Endothelial cell of hepatic sinusoid (primary cell): Measurements from ENCODE around the gene CHCHD6.

Experiments used
- in situ Hi-C: cut with HindIII; loops from 2 replicates; pipeline ENCODE4 v1.10.0; 2017; ENCODE audit warnings: low sequenced_read_pairs

Gene CHCHD6

DNA sequence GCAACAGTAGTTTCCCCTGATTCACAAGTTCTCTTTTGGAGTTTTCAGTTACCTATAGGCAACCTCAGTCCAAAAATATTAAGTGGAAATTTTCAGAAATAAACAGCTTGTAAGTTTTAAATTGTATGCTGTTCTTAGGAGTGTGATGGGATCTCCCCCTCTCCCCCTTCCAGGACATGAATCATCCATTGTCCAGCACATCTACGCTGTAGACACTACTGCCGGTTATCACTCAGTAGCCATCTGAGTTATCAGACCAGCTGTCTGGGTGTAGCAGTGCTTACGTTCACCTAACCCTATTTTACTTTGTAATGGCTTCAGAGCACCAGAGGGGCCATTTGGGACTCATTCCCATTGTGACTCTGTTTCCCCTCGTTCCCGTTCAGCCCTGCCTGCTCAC is 182.2 kb downstream of the CHCHD6 start:
- in situ Hi-C loops = no loop called here

DNA sequence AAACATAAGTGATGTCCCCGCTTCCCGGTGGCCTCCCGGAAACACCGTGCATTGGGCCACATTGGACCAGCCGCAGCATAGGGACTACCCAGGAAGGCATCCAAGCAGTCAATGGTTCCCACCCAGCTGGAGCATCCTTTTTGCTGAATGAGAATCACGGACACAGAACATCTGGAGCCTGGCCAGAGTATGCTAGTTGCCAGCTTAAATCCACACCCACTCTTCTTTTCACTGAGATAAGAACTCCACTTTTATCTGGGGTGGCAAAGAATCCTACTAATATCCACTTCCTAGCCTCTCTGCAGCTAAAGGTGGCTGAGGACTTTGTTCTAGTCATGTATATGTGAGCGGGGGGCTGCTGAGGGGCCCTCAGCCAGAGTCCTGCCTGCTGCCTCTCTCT is 183.6 kb downstream of the CHCHD6 start:
- in situ Hi-C loops = no loop called here

DNA sequence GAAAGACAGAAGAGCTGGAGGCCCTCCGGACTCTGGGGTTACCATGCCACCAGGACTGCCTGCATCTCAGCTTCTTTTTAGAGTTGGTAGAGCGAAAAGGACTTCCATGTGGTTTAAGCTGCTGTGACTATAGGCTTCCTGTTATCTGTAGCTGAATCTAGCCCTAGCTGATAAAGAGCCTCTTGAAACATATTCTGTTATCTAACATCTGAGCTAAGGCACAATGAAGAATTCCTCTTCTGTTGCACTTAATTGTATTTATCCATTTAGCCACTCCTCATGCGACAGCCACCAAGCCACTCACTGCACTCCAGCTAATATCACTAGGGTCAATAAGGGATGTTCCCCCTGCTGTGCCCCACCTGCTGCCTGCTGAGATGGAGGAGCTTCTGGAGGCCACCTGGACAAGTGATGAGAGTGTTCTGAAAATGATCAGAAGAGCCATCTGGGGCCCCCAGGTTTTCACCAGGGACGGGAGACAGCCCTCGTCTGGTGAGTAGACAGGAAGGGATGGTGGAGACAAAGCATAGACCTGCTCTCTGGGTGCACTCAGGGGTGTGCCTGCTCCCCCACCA is 184.2 kb downstream of the CHCHD6 start:
- in situ Hi-C loops = no loop called here

DNA sequence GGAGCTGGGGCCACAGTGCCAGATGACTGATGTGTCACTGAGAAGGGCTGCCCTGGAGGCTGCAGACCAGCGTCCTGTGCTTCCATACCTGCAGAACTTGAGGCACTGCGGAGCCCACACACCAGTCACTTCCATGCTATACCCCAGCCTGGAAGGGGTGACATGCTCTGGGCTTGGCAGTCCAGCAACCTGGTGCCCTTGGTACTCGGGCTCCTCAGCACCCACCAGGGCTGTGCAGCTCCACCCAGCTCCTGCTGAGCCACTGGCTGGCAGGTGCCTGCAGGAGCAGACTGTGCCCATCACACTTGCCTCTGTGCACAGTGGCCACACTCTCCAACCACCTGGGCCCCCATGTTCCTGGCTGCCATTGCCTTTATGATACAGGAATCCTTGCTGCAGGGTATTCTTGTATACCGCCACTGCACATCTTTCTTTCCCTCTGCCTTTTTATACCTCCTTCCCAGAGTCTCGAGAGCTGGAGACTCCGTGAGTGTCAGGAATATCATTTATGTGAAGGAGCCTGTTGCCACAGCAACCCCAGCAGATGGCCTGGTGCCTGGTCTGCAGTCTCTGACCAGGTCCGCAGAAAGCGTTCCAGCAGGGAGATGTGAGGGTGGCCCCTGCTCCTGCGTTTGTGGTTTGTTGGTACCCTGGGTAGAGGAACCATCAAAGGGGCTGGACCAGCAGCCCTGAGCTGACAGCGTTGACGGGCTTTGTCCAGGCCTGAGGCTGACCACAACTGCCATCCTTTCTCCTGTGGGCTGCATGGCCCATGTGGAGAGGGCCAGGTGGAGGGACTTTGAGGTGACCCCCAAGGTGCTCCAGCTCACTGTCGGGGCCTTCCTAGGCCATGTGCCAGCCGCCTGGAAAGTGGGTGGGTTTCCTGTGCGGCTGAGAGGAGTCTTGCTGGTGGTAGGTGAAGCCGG is 185.5 kb downstream of the CHCHD6 start:
- in situ Hi-C loops = no loop called here

DNA sequence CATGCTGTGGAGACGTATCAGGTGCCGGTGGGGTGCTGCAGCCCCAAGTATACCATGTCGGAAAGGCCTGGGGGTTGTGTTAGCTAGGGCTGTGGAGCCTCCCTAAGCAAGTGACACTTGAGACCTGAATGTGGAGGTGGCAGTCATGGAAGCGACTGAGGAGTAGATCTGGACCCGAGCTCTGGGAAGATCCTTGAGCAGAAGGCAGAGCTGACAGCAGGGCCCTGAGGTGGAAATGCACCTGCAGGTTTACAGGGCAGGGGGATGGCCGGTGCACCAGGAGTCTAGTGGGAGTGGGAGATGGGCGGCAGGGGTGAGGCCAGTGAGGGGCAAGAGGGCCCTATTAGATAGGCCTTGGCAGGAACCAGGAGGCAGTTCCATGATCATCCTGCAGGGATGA is 187.1 kb downstream of the CHCHD6 start:
- in situ Hi-C loops = no loop called here

DNA sequence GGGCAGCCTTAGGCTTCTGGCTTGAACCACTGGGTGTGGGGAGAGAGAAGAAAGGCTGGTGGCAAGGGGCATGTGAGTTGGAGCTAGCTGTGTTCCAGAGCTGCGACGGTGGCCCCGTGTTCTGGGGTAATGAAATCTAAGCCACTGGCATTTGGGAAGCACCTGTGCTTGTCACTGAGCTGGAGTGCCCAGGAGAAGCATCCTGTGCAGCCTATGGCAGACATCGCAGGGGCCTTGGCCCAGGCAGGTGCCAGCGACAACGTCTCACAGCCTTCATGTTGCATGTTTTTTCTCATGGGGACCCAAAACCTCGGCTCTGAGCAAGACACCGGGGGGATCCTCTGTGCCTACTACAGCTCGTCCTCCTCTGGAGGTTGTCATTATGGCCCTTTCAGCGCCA is 187.8 kb downstream of the CHCHD6 start:
- in situ Hi-C loops = no loop called here

DNA sequence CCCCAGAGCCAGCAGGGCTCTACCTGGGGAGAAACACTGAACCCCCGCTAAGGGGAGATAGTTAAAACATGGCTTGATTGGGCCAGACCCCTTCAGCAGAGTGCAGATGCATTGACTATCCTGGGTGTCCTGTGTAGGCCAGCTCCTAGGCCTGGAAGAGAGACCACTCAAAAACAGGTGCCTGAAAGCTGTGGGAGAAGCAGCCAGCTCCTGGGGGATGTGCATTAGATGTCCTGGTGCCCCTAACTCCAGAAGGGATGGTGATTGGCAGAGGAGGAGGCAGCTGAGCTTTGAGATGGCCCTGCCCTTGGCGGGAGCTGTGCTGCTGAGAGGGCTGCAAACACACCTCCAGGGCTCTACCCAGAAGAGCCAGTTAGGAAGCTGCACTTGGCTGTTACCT is 189.6 kb downstream of the CHCHD6 start:
- in situ Hi-C loops = no loop called here

DNA sequence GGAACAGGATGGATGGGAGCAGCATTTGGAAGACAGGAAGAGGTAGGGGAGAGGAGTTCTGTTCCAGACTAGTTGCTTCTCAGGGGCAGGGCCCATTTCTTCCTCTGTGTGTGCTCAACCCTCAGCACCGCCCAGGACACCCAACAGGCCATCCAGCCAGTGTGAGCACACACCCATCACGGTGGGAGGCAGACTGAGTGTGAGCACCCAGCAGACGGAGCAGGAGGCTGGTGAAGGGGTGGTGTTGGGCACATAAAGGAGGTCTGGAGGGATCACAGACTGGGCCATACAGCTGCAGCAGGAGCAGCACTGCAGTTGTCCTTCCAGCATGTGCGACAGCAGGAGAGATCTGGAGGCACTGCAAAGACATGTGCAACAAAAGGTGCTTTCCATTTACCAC is 190.4 kb downstream of the CHCHD6 start:
- in situ Hi-C loops = no loop called here

DNA sequence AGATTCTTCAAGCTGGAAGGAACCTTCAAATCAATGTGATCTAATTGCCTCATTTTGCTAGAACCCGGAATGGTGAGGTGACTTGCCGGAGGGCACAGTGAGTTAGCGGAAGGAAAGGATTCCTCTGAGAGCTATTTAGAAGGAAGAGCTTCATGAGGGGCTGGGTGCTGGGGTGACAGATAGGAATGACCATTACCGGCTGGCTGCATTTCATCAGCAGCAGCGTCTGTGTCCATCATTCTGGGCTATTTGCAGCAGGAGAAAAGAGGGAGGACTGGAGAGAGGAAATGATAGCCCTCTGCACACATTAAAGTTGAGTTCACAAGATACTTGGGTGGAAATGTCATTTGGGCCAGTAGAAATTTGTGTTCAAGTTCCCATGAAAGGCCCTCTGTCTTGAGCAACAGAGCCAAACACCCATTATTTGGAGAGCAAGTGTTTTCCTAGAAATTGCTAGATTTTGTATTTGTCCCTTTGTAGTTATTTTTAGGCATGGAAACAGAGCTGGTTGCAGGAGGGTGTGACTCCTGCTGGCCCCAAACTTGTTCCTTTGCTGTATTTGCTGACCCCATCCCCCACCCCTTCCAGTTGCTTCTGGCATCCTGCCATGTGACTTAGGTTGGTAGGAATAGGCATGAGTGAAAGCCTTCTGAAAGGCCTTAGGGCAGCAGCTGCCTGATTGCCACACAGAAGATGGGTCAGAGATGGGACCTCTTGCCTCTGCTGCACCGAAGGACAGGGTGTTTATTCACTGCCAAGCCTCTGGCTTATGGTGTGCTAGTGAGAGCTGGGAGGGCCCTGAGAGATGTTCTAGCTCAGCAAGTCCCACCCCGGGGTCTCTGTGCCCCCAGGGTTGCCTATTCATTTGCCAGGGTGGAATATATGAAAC is 191.4 kb downstream of the CHCHD6 start:
- in situ Hi-C loops = no loop called here

DNA sequence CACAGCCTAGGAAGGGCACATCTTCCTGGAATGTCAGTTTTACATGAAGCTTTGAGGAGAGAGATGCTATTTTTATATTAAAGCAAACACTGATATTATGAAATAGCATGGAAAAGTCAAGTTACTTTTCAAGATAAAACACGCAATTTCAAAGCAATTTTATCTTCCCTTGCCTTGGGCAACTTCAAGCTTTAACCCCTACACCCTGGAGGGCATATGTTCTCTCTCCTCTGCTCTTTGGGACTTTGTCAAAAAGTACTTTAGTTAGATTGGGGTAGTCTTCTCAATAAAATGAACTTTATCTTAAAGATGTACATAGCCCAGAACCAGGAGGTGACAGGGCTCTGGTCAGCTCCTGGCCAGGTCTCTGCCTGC is 192.0 kb downstream of the CHCHD6 start:
- in situ Hi-C loops = no loop called here

DNA sequence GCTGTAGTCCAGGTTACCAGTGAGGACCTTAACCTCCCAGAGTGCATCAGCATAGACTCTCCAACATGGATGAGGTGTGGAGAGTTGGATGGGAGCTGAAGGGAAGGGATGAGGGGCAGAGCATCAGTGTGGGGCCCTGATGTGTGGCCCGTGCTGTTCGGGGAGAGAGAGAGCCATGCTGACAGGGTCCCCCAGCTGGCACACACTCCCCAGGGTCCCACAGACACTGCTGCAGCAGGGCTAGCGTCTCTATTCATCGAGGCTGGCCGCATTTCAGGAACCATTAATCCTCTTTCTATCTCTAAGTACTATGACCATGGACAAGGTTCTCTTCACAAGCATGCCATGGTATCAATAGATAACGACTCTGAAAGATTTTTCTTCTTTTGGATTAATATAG is 192.9 kb downstream of the CHCHD6 start:
- in situ Hi-C loops = no loop called here

DNA sequence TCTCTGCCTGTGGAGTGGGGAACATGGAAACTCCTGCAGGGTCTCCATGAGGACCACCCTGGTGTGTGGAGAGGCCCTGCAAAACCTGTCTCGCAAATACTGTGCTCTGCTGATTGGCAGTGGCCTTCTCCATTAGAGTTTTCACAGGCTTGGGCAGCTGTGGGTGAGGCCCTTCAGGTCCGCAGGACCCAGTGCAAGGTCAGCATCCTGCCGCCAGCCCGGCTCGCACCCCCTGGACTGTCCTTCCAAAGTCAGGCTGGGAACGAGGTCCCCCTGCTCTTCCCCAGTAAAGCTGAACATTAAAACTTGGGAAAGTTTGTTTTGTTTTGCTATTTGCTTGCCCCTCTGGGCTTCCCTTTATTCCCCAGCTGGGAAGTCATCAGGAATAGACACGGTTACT is 193.9 kb downstream of the CHCHD6 start:
- in situ Hi-C loops = no loop called here

DNA sequence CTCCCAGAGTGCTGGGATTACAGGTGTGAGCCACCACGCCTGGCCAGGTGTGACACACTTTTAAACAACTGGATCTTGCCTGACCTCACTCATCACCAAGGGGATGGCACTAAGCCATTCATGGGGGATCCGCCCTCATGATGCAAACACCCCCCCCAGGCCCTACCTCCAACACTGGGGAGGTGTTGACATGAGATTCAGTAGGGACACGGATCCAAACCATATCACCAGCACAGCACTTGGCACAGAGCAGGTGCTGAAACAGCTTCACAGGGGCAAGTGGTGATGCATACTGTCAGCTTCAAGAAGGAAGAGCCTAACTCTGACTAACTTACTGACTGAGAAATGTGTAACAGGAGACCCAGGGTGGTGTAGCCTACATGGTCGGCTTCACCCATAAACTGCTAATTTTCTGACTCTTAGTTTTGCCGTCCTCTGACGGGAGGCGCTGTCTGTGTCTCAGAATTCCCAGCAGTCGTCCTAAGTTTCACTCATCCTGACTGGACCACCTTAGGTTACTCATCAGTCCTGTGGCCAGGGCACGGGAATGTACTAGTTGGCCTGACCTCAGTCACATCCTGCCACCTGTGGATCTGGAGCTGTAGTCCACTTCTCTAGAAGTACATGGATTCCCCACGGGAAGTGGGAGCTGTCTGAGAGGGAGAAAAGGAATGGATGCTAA is 197.0 kb downstream of the CHCHD6 start:
- in situ Hi-C loops = no loop called here

DNA sequence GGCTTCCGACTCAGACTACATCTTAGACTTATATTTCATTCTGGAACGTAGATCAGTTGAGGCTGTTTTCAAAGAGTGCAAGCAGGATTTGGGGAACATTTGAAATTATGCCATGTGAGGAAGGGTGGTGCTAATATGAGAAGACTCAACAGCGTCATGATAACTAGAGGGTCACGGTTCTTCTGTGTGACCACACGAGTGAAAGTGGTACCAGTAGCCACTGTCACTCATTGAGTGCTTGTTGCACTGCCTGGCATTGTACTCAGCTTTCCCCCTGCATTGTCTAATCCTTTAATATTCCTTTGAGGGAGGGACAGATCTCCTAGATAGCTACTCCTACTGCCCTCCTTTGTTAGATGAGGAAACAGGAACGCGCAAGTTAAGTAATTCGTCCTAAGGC is 197.6 kb downstream of the CHCHD6 start:
- in situ Hi-C loops = no loop called here

DNA sequence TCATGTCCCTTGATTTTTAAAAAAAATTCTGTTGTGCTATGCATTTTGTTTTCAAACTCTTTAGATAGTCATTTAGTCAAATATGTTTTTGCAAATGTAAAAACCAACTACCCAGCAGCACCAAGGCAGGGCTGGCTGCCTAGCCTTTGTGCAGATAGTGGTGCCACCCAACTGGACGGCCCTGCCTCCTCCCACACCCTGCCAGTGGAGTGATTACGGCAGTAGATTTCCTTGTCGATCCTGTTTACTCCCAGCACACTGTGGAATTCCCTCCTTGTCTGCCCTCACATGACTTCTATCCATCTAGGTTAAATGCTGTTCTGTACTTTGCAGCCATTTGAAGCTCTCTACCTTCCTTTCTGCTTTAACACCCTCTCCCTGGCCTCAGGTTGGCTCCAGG is 199.5 kb downstream of the CHCHD6 start:
- in situ Hi-C loops = no loop called here

DNA sequence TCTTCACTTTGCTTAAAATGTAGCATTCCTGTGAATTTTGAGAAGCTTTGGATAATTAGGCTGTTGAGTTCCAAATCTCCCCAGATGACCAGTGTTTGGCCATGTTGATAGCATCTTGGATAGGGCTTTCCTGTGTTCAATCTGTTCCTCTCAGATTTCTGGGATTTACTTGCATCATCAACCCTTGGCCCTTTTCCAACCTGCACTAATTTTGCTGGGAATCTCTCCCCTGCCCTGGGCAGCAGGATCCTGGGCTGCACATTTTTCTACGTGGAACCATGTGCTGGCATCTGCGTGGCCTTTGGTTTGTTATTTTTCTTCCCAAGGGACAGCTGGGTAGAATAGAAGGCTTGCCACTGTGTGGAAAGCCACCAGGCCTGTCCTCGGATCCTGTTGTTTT is 203.5 kb downstream of the CHCHD6 start:
- in situ Hi-C loops = no loop called here

DNA sequence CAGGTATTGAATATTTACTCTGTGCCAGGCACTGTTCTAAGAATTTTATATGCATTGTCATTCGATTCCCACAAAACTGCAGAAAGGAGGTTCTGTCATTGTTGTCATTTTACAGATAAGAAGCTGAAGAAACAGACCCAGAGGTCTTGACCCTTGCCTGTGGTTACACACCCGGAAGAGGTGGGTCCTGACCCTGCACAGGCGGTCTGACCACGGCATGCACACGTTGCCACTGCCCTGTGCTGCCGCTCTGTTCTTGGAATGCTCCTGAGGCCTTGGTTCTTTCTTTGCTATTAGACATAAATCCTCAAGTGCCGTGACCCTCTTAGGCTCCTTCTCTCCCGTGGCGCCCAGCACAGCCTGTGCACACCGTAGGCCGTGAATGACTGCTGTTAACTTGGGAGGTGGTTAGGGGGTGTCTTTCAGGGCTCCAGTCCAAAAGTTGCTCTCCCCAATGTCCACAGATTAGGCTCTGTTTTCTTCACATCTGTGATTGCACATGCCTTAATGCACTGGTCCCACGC is 204.8 kb downstream of the CHCHD6 start:
- in situ Hi-C loops = no loop called here

DNA sequence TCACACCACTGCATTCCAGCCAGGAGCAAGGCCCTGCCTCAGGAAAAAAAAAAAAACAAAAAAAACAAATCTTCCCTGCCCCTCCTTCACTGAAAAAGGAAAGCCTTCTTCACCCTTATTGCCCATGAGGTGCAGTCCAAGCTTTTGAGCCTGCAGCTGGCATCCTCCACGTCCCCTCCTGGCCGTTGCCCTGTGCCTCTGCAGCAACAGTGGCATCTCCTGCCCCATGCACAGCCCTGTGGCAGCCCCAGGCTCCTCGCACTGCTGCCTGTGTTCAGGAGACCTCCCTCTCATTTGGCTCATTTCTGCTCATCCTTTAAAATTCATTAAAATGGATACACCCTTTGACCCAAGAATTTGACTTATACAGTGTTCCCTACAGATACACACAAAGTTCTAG is 206.2 kb downstream of the CHCHD6 start:
- in situ Hi-C loops = no loop called here

DNA sequence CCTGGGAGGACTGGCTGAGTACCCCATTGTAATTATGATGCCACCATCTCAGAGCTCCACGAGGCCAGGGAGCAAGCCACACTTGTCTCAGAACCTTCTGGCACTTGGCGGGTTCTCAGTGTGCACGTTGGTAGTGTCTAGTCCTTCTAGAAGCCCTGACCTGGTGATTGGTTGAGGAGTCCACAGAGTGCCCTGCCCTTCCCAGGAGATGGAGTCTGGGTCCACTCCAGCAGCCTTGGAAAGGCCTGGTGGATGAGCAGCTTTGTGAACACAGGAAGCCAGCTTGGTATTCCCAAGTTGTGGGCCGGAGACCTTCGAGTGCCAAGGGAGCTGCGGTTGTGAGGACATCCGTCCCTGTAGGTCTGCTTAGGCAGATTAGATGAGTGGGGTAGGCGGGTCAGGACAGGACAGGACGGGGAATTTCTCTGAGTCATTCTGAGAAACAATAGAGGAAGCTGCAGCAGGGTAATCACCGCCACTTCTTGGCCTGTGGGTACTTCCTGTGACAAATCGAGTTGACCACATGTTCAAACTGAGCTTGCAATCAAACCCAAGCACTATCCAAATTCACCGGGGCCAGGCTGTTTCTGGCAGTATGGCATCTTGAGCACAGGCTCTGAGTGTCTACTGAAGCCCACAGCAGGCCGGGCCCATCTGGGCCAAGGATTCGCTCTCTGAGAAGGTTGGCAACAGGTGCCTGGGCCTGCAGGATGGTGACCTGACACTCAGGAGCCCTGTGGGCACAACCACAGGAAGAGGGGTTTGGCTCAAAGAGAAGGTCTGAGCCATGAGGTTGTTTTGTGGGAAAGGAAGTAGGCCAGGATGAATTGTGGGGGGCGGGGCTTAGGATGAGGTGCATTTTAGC is 207.4 kb downstream of the CHCHD6 start:
- in situ Hi-C loops = no loop called here

DNA sequence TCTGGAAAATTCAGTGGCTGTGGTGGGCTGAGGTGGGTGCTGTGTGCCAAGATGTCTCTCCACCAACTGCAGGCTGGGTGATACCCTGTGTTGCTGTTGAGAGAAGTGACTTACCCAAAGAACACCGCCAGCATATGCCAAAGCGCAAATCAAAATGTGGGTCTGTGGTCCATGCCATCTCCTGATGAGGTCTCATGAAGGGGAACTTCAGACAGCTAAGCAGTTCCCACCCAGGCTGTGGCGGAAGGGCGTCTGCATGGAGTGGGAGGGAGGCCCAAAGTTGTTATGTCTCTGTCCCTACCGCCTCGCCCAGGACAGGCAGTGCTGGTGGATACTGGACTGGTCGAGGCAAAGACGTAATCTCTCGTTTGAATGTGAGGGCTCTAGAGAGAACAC is 208.0 kb downstream of the CHCHD6 start:
- in situ Hi-C loops = no loop called here
